Measurements from ENCODE around the gene SPSB4.
A peak's percentile ranks its signal among the peaks of the same experiment; 100 is the strongest.

Gene SPSB4

GRCh38 chr3:141076797-141077571 lies 25.8 kb downstream of the SPSB4 start:
- DNase-seq, result peak; percentile 54

- no peak for DNase-seq
These were observed 26.5 kb downstream of the SPSB4 start for GRCh38 chr3:141077631-141078030.

GRCh38 chr3:141078200-141078599 lies 27.1 kb downstream of the SPSB4 start:
- peak; percentile 41 for DNase-seq

GRCh38 chr3:141080431-141080830 lies 29.3 kb downstream of the SPSB4 start:
- no peak for DNase-seq

GRCh38 chr3:141081141-141081795 lies 30.1 kb downstream of the SPSB4 start:
- DNase-seq, result no peak

GRCh38 chr3:141082064-141082463 lies 30.9 kb downstream of the SPSB4 start:
- no peak for DNase-seq

GRCh38 chr3:141083226-141083625 lies 32.1 kb downstream of the SPSB4 start:
- no peak for DNase-seq

- no peak for DNase-seq
These were observed 32.9 kb downstream of the SPSB4 start for GRCh38 chr3:141083836-141084649.

- DNase-seq, result no peak
These were observed 34.4 kb downstream of the SPSB4 start for GRCh38 chr3:141085343-141086070.

- no peak for DNase-seq
These were observed 35.0 kb downstream of the SPSB4 start for GRCh38 chr3:141086188-141086587.

- no peak for DNase-seq
These were observed 36.1 kb downstream of the SPSB4 start for GRCh38 chr3:141087076-141087777.

GRCh38 chr3:141087778-141088130 lies 36.6 kb downstream of the SPSB4 start:
- DNase-seq, result no peak

GRCh38 chr3:141089339-141090152 lies 38.4 kb downstream of the SPSB4 start:
- DNase-seq, result no peak

- DNase-seq, result no peak
These were observed 40.3 kb downstream of the SPSB4 start for GRCh38 chr3:141091426-141091825.

- DNase-seq, result no peak
These were observed 41.5 kb downstream of the SPSB4 start for GRCh38 chr3:141092663-141093062.

GRCh38 chr3:141093397-141093796 lies 42.2 kb downstream of the SPSB4 start:
- no peak for DNase-seq

- no peak for DNase-seq
These were observed 43.0 kb downstream of the SPSB4 start for GRCh38 chr3:141093971-141094684.

- DNase-seq, result peak; percentile 48
These were observed 43.8 kb downstream of the SPSB4 start for GRCh38 chr3:141094790-141095545.

GRCh38 chr3:141095546-141095937 lies 44.4 kb downstream of the SPSB4 start:
- peak; percentile 17 for DNase-seq

- DNase-seq, result no peak
These were observed 45.0 kb downstream of the SPSB4 start for GRCh38 chr3:141096164-141096563.

Data from activated effector memory CD4-positive, alpha-beta T cell treated with anti-CD3 and anti-CD28 coated beads, Interleukin-2, amount 50 U/mL, for 16 hours (primary cell).